PFSK-1 (cell line): ENCODE data around the gene PNKD.

Experiments used
- FOXP2 ChIP-seq: optimal IDR thresholded peaks from 2 replicates; pipeline ENCODE3; 2011; ENCODE audit warnings: borderline replicate concordance, control low read depth, inconsistent platforms; ENCODE audit not compliant: insufficient read depth; ENCODE audit errors: extremely low read length, extremely low read depth
- POLR2AphosphoS5 ChIP-seq: IDR thresholded peaks from 2 replicates; pipeline ENCODE4 v1.6.1; 2012; ENCODE audit warnings: low read depth, mild to moderate bottlenecking, control low read depth, low read length, moderate library complexity
- SIN3A ChIP-seq: IDR thresholded peaks from 2 replicates; pipeline ENCODE4 v1.6.1; 2012; ENCODE audit warnings: mild to moderate bottlenecking, low read length, moderate library complexity, borderline replicate concordance; ENCODE audit not compliant: insufficient read depth
- TAF1 ChIP-seq: IDR thresholded peaks from 2 replicates; pipeline ENCODE4 v1.6.1; 2012; ENCODE audit warnings: low read length, control low read depth, borderline replicate concordance; ENCODE audit not compliant: insufficient read depth
- TF ChIP-seq, protein P1 (sequence below), 2 experiments: IDR thresholded peaks; 2 replicates each; pipeline versions ENCODE4 v1.6.1 to v1.8.0; 2011 to 2012; ENCODE audit warnings: low read depth in 2 of 2, low read length in 2 of 2, control low read depth in 1 of 2, inconsistent platforms in 1 of 2, mild to moderate bottlenecking in 1 of 2, moderate library complexity in 1 of 2; ENCODE audit not compliant: insufficient read depth in 1 of 2

Gene PNKD

DNA sequence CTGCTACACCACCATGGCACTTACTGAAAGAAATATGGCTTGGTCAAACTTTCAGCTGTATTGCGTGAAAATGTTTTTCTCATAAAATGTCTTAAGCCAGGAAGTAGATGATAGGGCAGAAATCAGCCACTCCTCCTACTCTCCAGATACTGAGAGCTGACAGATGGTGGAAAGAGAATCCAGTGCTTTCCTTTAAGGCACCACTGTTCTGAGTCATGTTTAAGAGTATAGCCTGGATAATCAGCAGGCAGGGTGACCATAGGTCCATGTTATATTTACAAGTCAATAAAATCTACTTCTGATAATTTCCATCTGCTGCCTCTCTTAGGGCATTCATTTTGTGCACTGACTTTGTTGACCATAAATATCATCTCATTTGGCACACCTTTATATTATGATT is 31.4 kb upstream of the PNKD start:
- no peak for TF ChIP-seq SIN3A

DNA sequence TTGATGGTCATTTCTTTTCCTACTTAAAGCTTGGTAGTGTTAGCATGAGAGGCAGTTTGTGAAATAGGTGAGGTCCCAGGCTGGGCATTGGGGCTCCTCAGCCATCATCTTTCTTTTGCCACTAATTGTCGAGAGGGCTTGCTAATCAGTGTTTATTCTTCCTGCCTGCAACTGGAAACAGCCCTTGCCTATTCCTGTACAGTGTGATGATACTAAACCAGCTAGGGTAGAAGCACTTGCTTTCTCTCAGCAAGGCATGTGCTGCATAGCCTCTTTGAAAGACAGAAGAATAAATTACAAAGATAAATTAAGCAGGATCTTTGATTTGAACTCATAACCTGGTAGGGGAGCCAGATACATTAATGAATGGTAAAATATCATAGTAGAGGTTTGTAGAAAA is 26.1 kb upstream of the PNKD start:
- no peak for TF ChIP-seq TAF1
- TF ChIP-seq SIN3A = no peak
- TF ChIP-seq POLR2AphosphoS5 = no peak
- TF ChIP-seq, protein P1, sequence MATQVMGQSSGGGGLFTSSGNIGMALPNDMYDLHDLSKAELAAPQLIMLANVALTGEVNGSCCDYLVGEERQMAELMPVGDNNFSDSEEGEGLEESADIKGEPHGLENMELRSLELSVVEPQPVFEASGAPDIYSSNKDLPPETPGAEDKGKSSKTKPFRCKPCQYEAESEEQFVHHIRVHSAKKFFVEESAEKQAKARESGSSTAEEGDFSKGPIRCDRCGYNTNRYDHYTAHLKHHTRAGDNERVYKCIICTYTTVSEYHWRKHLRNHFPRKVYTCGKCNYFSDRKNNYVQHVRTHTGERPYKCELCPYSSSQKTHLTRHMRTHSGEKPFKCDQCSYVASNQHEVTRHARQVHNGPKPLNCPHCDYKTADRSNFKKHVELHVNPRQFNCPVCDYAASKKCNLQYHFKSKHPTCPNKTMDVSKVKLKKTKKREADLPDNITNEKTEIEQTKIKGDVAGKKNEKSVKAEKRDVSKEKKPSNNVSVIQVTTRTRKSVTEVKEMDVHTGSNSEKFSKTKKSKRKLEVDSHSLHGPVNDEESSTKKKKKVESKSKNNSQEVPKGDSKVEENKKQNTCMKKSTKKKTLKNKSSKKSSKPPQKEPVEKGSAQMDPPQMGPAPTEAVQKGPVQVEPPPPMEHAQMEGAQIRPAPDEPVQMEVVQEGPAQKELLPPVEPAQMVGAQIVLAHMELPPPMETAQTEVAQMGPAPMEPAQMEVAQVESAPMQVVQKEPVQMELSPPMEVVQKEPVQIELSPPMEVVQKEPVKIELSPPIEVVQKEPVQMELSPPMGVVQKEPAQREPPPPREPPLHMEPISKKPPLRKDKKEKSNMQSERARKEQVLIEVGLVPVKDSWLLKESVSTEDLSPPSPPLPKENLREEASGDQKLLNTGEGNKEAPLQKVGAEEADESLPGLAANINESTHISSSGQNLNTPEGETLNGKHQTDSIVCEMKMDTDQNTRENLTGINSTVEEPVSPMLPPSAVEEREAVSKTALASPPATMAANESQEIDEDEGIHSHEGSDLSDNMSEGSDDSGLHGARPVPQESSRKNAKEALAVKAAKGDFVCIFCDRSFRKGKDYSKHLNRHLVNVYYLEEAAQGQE (IDR thresholded peaks at IDR 0.05; ENCODE audit: insufficient read depth in 1 of 2, low read depth in 2 of 2, low read length in 2 of 2) = no peak
- no peak for TF ChIP-seq FOXP2

DNA sequence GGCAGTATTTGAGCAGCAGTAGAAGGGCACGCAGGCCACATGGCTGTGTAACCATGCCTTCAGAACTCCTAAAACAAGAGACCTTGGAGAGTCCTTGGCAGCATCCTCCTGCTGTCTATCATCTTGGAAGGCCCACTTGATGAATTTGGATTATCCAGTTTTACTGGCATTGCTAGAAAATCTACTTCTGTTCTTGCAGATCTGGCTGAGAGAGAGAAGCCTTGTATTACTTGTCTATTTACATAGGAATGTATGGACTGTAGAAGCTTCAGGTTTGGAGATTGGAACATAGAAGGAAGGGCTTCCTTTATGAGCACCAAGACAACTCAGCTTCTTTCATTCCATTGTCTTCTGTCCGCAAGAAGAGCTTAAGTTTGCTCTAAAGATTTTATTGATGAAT is 25.7 kb upstream of the PNKD start:
- TF ChIP-seq, protein P1 (IDR thresholded peaks at IDR 0.05; ENCODE audit: insufficient read depth in 1 of 2, low read depth in 2 of 2, low read length in 2 of 2) = no peak
- TF ChIP-seq SIN3A = no peak
- no peak for TF ChIP-seq POLR2AphosphoS5
- TF ChIP-seq TAF1 = no peak
- no peak for TF ChIP-seq FOXP2

DNA sequence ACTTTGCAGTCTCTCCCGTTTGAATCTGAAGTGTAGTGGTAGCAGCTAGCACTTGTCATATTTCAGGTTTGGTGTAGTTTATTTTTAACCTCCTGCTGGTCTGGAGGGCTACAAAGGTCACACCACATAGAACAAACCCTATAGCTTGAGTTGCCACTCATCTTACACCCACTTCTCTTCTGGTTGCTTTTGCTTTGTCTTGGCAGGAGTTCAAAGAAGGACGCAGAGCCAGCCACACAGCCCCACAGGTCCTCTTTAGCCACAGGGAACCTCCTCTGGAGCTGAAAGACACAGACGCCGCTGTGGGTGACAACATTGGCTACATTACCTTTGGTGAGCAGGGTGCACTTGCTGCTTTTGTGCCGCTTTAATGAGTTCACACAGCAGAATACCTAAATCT is 25.1 kb upstream of the PNKD start:
- TF ChIP-seq SIN3A (no peak), FOXP2 (no peak), TAF1 (no peak), POLR2AphosphoS5 (no peak)
- TF ChIP-seq, protein P1 (IDR thresholded peaks at IDR 0.05; ENCODE audit: insufficient read depth in 1 of 2, low read depth in 2 of 2, low read length in 2 of 2) = no peak

DNA sequence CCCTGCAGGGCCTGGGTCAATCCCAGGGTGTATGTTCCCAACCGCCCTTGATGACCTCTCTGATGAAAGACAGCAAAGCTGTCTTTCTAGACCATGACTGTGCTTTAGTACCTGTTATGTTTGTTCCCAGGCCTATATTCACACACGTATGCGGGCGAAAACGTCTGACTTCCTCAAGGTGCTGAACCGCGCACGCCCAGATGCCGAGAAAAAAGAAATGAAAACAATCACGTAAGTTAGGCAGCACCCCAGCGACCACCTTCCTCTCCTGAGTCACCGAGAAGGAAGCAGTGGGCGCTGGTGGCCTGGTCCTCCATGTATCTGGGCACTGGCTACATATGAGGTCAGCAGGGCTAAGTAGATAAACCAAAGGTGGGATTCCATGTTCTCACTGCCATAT is 20.6 kb upstream of the PNKD start:
- TF ChIP-seq SIN3A (no peak), FOXP2 (no peak)

DNA sequence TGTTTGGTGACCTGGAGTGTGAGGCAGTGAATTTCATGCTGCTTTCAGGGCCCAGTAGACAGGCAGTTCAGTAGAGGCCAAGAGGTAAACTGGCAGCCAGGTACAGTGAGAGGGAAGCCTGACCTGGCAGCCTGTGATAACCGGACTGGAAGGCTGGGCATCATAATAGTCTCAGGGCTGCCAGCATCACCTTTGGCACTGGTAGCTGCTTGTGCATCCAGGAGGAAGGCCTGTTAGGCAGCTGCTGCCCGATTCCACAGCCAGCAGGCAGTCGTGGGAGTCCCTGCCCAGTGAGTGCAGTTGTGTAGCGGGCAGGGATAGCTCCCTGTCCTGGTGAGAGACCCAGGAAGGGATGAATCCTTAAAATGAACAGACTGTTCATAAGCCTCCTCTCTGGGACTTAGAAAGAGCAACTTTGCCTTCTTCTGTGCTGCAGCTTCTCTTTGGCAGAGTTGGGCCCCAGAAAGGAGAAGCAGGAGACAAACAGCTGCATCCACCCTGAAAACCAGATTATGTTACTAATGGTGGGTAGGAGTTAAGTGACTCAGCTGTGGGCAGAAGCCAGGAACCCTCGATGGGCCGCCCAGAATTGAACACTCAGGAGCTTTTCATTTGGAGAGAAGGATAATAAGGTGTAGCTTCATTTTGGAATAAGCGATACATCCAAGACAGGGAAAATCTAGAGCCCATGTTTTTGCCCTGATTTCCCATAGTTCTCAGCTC is 17.6 kb upstream of the PNKD start:
- TF ChIP-seq TAF1 (no peak), POLR2AphosphoS5 (no peak), FOXP2 (no peak), SIN3A (no peak)
- TF ChIP-seq, protein P1 (IDR thresholded peaks at IDR 0.05; ENCODE audit: insufficient read depth in 1 of 2, low read depth in 2 of 2, low read length in 2 of 2) = no peak
